Caki2 (cell line): ENCODE data around the gene TAF13. TPM values are rescaled to one million over a fixed set of nuclear protein-coding genes. Genes with fewer than 3 reads are reported as not detected.
"Not testable (repeated sequence)": the region's sequence is repeated elsewhere in the genome, so short reads cannot be mapped to it uniquely, and the experiment has no call there.

Experiments
- DNase-seq: peaks from one replicate; pipeline ENCODE4 v3.0.0-alpha.2; 2015; ENCODE audit warnings: low read depth
- in situ Hi-C: cut with HindIII; loops from 2 replicates; pipeline ENCODE4 v1.10.0; 2016; ENCODE audit warnings: low sequenced_read_pairs, low pct_unique_long_range_greater_than_20kb, mixed read lengths
- total RNA-seq: library from RNA; depleted of rRNA; stranded (reverse); fragments of >200 nt; shearing (Covaris generic); gene quantifications from 2 replicates; pipeline ENCODE4 v1.2.3, GENCODE V29; 2014; ENCODE audit warnings: low replicate concordance; rRNA removed

TAF13 gene
- total RNA-seq, 1 experiment from 2014 or later: 8.9 TPM

DNA sequence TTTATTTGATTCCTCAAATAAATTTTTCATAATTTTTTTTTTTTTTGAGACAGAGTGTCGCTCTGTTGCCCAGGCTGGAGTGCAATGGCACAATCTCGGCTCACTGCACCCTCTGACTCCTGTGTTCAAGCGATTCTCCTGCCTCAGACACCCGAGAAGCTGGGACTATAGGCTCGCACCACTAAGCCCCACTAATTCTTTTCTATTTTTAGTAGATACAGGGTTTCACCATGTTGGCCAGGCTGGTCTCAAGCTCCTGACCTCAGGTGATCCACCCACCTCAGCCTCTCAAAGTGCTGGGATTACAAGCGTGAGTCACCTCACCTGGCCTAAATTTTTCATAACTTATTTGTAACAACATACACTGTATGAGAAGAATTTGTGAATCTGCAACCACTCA is 58.1 kb downstream of the TAF13 start:
- in situ Hi-C loops, DNase-seq: not testable (repeated sequence)

DNA sequence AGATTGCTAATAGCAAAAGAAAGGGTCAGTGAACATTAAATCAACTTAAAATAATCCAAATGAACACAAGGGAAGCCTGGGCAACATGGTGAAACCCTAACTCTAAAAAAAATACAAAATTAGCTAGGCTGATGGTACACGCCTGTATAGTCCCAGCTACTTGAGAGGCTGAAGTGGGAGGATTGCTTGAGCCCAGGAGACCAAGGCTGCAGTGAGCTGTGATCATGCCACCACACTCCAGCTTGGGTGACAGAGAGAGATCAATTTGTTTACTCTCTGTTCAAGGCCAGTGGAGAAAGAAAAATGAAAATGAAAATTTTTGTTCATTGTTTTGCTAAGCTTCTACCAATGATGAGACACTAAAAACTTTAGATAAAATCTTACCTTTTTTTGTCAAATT is 58.7 kb downstream of the TAF13 start:
- in situ Hi-C loops: no loop called here
- DNase-seq: no peak

Other genes starting within 250 kb of the TAF13 start
- 0.06 TPM in 1 of 2 replicates, not detected in the other for gene AKNAD1, start 218.9 kb downstream of the TAF13 start, total RNA-seq
- gene GPSM2, start 199.0 kb downstream of the TAF13 start, total RNA-seq: 28.8 and 53.7 TPM in 2 replicates
- gene CLCC1, start 112.5 kb downstream of the TAF13 start, total RNA-seq: 38.6 and 51.5 TPM in 2 replicates
- 4.7 and 4.9 TPM in 2 replicates for gene WDR47, start 33.9 kb downstream of the TAF13 start, total RNA-seq
- 12.9 and 15.1 TPM in 2 replicates for gene TMEM167B, start 14.8 kb upstream of the TAF13 start, total RNA-seq
- 0.88 and 1.7 TPM in 2 replicates for gene ELAPOR1, start 38.1 kb upstream of the TAF13 start, total RNA-seq
- gene SARS1, start 137.9 kb upstream of the TAF13 start, total RNA-seq: 133 and 154 TPM in 2 replicates
- 4.6 and 4.8 TPM in 2 replicates for gene CELSR2, start 173.5 kb upstream of the TAF13 start, total RNA-seq
- 21.8 and 27.6 TPM in 2 replicates for gene PSRC1, start 207.1 kb upstream of the TAF13 start, total RNA-seq
- gene MYBPHL, start 231.0 kb upstream of the TAF13 start, total RNA-seq: not detected in 2 replicates